NB4 (cell line): ENCODE results near the gene BTBD1.

Experiments
- DNase-seq: peaks from one replicate; pipeline ENCODE4 v3.0.0; 2010; ENCODE audit warnings: low read depth
- H3K4me3 ChIP-seq: one replicate; pipeline ENCODE4 v1.5.1; 2011; ENCODE audit warnings: mild to moderate bottlenecking, low read depth, low read length, moderate library complexity
- MYC ChIP-seq: IDR thresholded peaks from 2 replicates; pipeline ENCODE4 v1.6.1; 2011; ENCODE audit warnings: low read depth, low read length
- POLR2A ChIP-seq: IDR thresholded peaks from 2 replicates; pipeline ENCODE4 v1.6.1; 2011; ENCODE audit warnings: mild to moderate bottlenecking; ENCODE audit not compliant: insufficient read length; ENCODE audit errors: extremely low read depth
- TF ChIP-seq, protein P1 (sequence below): IDR thresholded peaks from 2 replicates; pipeline ENCODE4 v1.6.1; 2011; ENCODE audit warnings: low read depth, low read length
- TF ChIP-seq, protein P2 (sequence below): IDR thresholded peaks from one replicate; pipeline ENCODE4 v1.5.1; 2012; ENCODE audit warnings: low read depth, low read length

BTBD1 gene

DNA sequence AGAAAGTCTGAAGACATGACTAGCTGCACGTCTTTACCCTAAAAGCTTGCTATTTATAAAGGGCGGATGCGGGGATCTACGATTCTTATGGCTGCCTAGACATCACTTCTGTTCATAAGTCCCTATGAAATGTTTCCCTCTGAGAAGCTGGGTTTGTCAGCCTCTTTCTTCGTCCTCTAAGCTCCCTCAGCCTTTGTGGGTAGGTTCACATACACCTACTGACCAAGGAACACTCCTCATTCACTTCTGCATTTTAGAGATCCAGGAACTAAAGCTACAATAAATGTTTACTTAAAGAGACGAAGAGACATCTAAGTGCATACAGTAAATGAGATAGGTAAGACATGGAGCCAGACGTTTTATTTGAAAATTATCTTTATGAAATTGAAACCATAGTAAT is 97.7 kb downstream of the BTBD1 start:
- H3K4me3 ChIP-seq, result no peak overlapping the region
- DNase-seq, result peak; percentile 36
- TF ChIP-seq, protein P1, sequence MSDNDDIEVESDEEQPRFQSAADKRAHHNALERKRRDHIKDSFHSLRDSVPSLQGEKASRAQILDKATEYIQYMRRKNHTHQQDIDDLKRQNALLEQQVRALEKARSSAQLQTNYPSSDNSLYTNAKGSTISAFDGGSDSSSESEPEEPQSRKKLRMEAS, result no peak
- TF ChIP-seq, protein P2, sequence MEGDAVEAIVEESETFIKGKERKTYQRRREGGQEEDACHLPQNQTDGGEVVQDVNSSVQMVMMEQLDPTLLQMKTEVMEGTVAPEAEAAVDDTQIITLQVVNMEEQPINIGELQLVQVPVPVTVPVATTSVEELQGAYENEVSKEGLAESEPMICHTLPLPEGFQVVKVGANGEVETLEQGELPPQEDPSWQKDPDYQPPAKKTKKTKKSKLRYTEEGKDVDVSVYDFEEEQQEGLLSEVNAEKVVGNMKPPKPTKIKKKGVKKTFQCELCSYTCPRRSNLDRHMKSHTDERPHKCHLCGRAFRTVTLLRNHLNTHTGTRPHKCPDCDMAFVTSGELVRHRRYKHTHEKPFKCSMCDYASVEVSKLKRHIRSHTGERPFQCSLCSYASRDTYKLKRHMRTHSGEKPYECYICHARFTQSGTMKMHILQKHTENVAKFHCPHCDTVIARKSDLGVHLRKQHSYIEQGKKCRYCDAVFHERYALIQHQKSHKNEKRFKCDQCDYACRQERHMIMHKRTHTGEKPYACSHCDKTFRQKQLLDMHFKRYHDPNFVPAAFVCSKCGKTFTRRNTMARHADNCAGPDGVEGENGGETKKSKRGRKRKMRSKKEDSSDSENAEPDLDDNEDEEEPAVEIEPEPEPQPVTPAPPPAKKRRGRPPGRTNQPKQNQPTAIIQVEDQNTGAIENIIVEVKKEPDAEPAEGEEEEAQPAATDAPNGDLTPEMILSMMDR, result no peak
- TF ChIP-seq POLR2A, result no peak
- no peak for TF ChIP-seq MYC

DNA sequence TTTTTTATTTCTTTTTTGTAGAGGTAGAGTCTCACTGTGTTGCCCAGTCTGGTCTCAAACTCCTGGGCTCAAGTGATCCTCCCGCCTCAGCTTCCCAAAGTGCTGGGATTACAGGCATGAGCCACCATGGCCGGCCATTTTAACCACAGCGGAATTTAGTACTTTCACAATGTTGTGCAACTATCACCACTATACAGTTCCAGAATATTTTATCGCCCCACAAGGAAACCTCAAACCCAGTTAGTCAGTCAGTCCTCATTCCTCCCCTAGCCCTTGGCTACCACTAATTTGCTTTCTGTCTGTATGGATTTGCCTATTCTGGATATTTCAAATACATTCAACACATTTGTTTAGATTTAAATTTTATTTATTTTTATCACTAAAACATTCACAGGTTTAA is 99.0 kb downstream of the BTBD1 start:
- DNase-seq, result peak; percentile 82
- TF ChIP-seq MYC (no peak), POLR2A (no peak)
- TF ChIP-seq, protein P2, result no peak
- TF ChIP-seq, protein P1, result no peak
- no peak overlapping the region for H3K4me3 ChIP-seq

DNA sequence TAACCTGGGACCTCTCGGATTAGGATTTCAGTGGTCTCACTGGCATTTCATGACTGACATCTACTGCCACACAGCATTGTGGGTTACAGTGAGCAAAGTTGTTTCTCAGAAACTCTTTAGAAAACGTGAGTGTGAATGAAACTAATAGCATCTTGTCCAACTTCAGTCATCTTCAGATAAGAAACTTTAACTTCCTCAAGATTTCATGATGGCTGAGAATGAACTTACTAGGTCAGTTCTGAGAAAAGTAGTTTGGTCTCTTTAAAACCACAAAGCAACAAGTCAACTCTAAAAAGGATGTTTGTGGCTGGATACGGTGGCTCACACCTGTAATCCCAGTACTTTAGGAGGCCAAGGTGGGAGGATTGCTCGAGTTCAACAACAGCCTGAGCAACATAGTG is 100.4 kb downstream of the BTBD1 start:
- H3K4me3 ChIP-seq, result no peak overlapping the region
- TF ChIP-seq, protein P1, result no peak
- TF ChIP-seq POLR2A (no peak), MYC (no peak)
- TF ChIP-seq, protein P2, result no peak
- no peak for DNase-seq
